ENCODE results near the gene SRSF12. TPM values are rescaled to one million over a fixed set of nuclear protein-coding genes. Genes with fewer than 3 reads are reported as not detected.

Gene SRSF12
- total RNA-seq, 2 donors from 2014 or later = 9.2 to 17.8 TPM

GRCh38 chr6:89160331-89161092, 42.6 kb upstream of the SRSF12 start:
- H3K27ac Mint-ChIP-seq = no peak overlapping the region
- Histone ChIP-seq H3K4me1 (ENCODE audit: control insufficient read depth, insufficient read depth, low read length) (no peaks in the 10 kb centered on the region), H3K9ac (ENCODE audit: extremely low read depth, low read length, poor library complexity, severe bottlenecking) (no peak overlapping the region), H3K27me3 (ENCODE audit: control insufficient read depth, insufficient read depth, low read length, poor library complexity, severe bottlenecking) (no peaks in the 10 kb centered on the region), H3K36me3 (ENCODE audit: control insufficient read depth, insufficient read depth, low read length) (no peaks in the 10 kb centered on the region), H3K4me3 (ENCODE audit: low read length) (no peak overlapping the region), H3K9me3 (ENCODE audit: control insufficient read depth, low read length) (no peaks in the 10 kb centered on the region), H3K27ac (ENCODE audit: low read depth, low read length) (no peak overlapping the region)
- no peaks in the 10 kb centered on the region for H3K4me1 Mint-ChIP-seq
- DNase-seq = no peak
- WGBS, 2 experiments (ENCODE audit: insufficient coverage in 1 of 2, insufficient read length in 1 of 2) = 91 to 97% methylated on average over 3 of the region's 4 CpGs
- no peaks in the 10 kb centered on the region for H3K36me3 Mint-ChIP-seq (ENCODE audit: low read depth)
- H3K27me3 Mint-ChIP-seq (ENCODE audit: insufficient read depth) = no peaks in the 10 kb centered on the region
- no peak overlapping the region for H3K4me3 Mint-ChIP-seq
- no peak for TF ChIP-seq CTCF (conservative IDR thresholded peaks at IDR 0.05)
- no peaks in the 10 kb centered on the region for H3K9me3 Mint-ChIP-seq

GRCh38 chr6:89154131-89154530, 36.3 kb upstream of the SRSF12 start:
- H3K9me3 ChIP-seq (ENCODE audit: control insufficient read depth, low read length) = no peaks in the 10 kb centered on the region
- no peaks in the 10 kb centered on the region for H3K4me1 ChIP-seq (ENCODE audit: control insufficient read depth, insufficient read depth, low read length)
- no peak overlapping the region for H3K4me3 ChIP-seq (ENCODE audit: low read length)
- no peak for DNase-seq
- H3K27me3 Mint-ChIP-seq (ENCODE audit: insufficient read depth) = peaks cover 7% of the 10 kb centered on the region
- no peak overlapping the region for H3K9ac ChIP-seq (ENCODE audit: extremely low read depth, low read length, poor library complexity, severe bottlenecking)
- no peak overlapping the region for H3K27ac ChIP-seq (ENCODE audit: low read depth, low read length)
- H3K4me1 Mint-ChIP-seq = no peaks in the 10 kb centered on the region
- no peaks in the 10 kb centered on the region for H3K27me3 ChIP-seq (ENCODE audit: control insufficient read depth, insufficient read depth, low read length, poor library complexity, severe bottlenecking)
- H3K4me3 Mint-ChIP-seq = no peak overlapping the region
- H3K36me3 ChIP-seq (ENCODE audit: control insufficient read depth, insufficient read depth, low read length) = no peaks in the 10 kb centered on the region
- no peaks in the 10 kb centered on the region for H3K9me3 Mint-ChIP-seq
- TF ChIP-seq CTCF (conservative IDR thresholded peaks at IDR 0.05) = no peak
- H3K27ac Mint-ChIP-seq = no peak overlapping the region
- no CpG with 5 or more reads among the region's 1 CpG for WGBS, 2 experiments (ENCODE audit: insufficient coverage in 1 of 2, insufficient read length in 1 of 2)
- H3K36me3 Mint-ChIP-seq (ENCODE audit: low read depth) = no peaks in the 10 kb centered on the region

- H3K27me3 Mint-ChIP-seq (ENCODE audit: insufficient read depth) = peaks cover 56% of the 10 kb centered on the region
- Histone ChIP-seq H3K4me3 (ENCODE audit: low read length) (no peak overlapping the region), H3K9ac (ENCODE audit: extremely low read depth, low read length, poor library complexity, severe bottlenecking) (no peak overlapping the region), H3K36me3 (ENCODE audit: control insufficient read depth, insufficient read depth, low read length) (no peaks in the 10 kb centered on the region), H3K27ac (ENCODE audit: low read depth, low read length) (no peak overlapping the region), H3K4me1 (ENCODE audit: control insufficient read depth, insufficient read depth, low read length) (no peaks in the 10 kb centered on the region), H3K9me3 (ENCODE audit: control insufficient read depth, low read length) (no peaks in the 10 kb centered on the region), H3K27me3 (ENCODE audit: control insufficient read depth, insufficient read depth, low read length, poor library complexity, severe bottlenecking) (peaks cover 41% of the 10 kb centered on the region)
- H3K27ac Mint-ChIP-seq = no peak overlapping the region
- no peaks in the 10 kb centered on the region for H3K36me3 Mint-ChIP-seq (ENCODE audit: low read depth)
- 92 to 93% methylated on average over 11 to 17 of the region's 17 CpGs for WGBS, 2 experiments (ENCODE audit: insufficient coverage in 1 of 2, insufficient read length in 1 of 2)
- no peak for TF ChIP-seq CTCF (conservative IDR thresholded peaks at IDR 0.05)
- no peak for DNase-seq
- H3K4me3 Mint-ChIP-seq = no peak overlapping the region
- H3K4me1 Mint-ChIP-seq = no peaks in the 10 kb centered on the region
- no peaks in the 10 kb centered on the region for H3K9me3 Mint-ChIP-seq
Measured at GRCh38 chr6:89148016-89148750, 30.3 kb upstream of the SRSF12 start.

Data from endodermal cell (in vitro differentiated cells).